ENCODE data around the gene FCER1G. TPM values are rescaled to one million over a fixed set of nuclear protein-coding genes. Genes with fewer than 3 reads are reported as not detected.

FCER1G gene
- total and polyA plus RNA-seq, 2 of the 8 experiments (the other 6 are each of a cell fraction or from before 2014, with no cell fraction given) = 1.6 TPM; not detected in 1

DNA sequence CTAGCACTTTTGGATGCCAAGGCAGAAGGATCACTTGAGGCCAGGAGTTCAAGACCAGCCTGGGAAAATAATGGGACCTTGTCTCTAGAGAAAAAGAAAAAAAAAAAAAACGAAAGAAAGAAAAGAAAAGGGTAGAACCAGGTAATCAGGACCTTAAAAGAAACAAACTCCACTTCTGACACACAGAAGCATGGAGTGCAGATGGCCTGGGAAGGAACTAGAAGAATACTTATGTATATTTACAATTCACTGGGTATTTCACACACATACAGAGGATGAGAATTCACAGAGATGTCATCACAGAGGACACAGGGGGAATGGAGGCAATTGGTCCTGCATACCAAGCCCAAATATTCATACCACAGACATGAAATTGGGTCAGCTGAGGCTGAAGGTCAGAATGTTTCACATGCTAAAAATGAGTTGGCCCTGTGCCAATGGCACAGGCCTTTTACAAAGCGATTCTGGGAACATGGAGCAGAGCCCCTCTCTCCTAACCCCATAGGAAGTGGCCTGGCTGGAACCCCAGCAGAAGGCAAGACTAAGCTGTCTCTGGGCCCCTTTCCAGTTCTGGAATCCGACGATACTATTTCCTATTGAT, 42.2 kb upstream of the FCER1G start:
- Histone ChIP-seq H4K91ac (replicated peaks; ENCODE audit: insufficient read length, low read length) (no peak overlapping the region), H3K4me1 (replicated peaks in 1 of 4; ENCODE audit: control insufficient read depth in 3 of 4, insufficient read depth in 4 of 4, low read length in 3 of 4) (peaks cover 0 to 9% (median under 1%) of the 10 kb centered on the region in 4 experiments; a peak in 2 of 7 replicates), H3K4me2 (ENCODE audit: insufficient read depth in 1 of 2, low read depth in 2 of 2, low read length in 2 of 2) (no peak overlapping the region), H3K4ac (replicated peaks; ENCODE audit: insufficient read length, low read depth, low read length) (no peak overlapping the region), H2BK120ac (replicated peaks; ENCODE audit: low read depth, low read length) (no peak overlapping the region), H2AK5ac (ENCODE audit: low read depth, low read length) (no peak overlapping the region), H2BK15ac (ENCODE audit: low read length) (no peak overlapping the region), H3K56ac (replicated peaks; ENCODE audit: insufficient read length, low read depth, low read length) (no peak overlapping the region), H3K9me3 (ENCODE audit: insufficient read depth in 2 of 2, low read depth in 1 of 2, low read length in 1 of 2) (no peaks in the 10 kb centered on the region), H2BK12ac (ENCODE audit: low read depth, low read length) (no peak overlapping the region), H4K8ac (ENCODE audit: extremely low read depth, insufficient read depth, low read length) (no peak overlapping the region), H3K14ac (ENCODE audit: insufficient read length) (no peak overlapping the region), H3K18ac (ENCODE audit: extremely low read depth, low read length) (no peak overlapping the region), H3K36me3 (ENCODE audit: control insufficient read depth in 2 of 4, insufficient read depth in 4 of 4, low read length in 3 of 4) (peaks cover 13 to 43% (median 35%) of the 10 kb centered on the region in 4 experiments), H3K23ac (ENCODE audit: insufficient read length) (no peak overlapping the region), H3K79me1 (ENCODE audit: low read depth, low read length) (peaks cover 4% of the 10 kb centered on the region), H3K27ac (ENCODE audit: low read depth, low read length) (no peak overlapping the region), H3K27me3 (replicated peaks in 1 of 4; ENCODE audit: control insufficient read depth in 3 of 4, extremely low read depth in 1 of 4, insufficient read depth in 3 of 4, low read length in 3 of 4) (no peaks in the 10 kb centered on the region), H3K79me2 (ENCODE audit: control insufficient read depth in 1 of 2, insufficient read depth in 2 of 2, low read length in 2 of 2) (peaks cover 0 to 4% of the 10 kb centered on the region in 2 experiments; a peak in 1 of 4 replicates), H2BK5ac (ENCODE audit: low read depth, low read length) (no peak overlapping the region), H2AFZ (ENCODE audit: low read length) (no peak overlapping the region), H3K9ac (replicated peaks in 1 of 4; ENCODE audit: extremely low read depth in 1 of 4, low read depth in 3 of 4, low read length in 3 of 4) (no peak overlapping the region), H4K5ac (ENCODE audit: insufficient read length, low read depth, low read length) (no peak overlapping the region), H2BK20ac (ENCODE audit: low read length) (no peak overlapping the region), H4K20me1 (replicated peaks in 1 of 2; ENCODE audit: control insufficient read depth in 1 of 2, insufficient read depth in 2 of 2, low read length in 2 of 2) (peaks cover 0 to 6% of the 10 kb centered on the region in 2 experiments), H3K23me2 (ENCODE audit: low read depth, low read length) (peaks cover 2% of the 10 kb centered on the region; the same call in 1 of the 2 replicates), H3K4me3 (ENCODE audit: extremely low read depth in 1 of 4, insufficient read depth in 2 of 4, low read depth in 3 of 4, low read length in 4 of 4) (no peak overlapping the region)
- FAIRE-seq (no peak), DNase-seq (ENCODE audit: low read depth in 1 of 2, low spot score in 2 of 2) (no peak)
- POLR2A ChIA-PET (ENCODE audit: partially characterized antibody) = no interaction called here
- WGBS, 2 experiments (ENCODE audit: extremely low coverage in 1 of 2, insufficient coverage in 1 of 2, insufficient read length in 1 of 2, insufficient replicate concordance in 2 of 2, low coverage in 1 of 2, low lambda C conversion rate in 2 of 2, missing lambda C conversion rate in 1 of 2) = 71% methylated on average over 4 of the region's 4 CpGs; no CpG with 5 or more reads in 1 of the 2 experiments
- CTCF ChIA-PET (ENCODE audit: partially characterized antibody) = interaction anchor here (0.6 to 1.2 kb wide), 4 partner anchors 21 to 76 kb away, joined by 3 to 6 read pairs (median 4); no protein-coding TSS in a partner anchor
- no peak for TF ChIP-seq SIN3A (conservative IDR thresholded peaks at IDR 0.05 in 1 of 2, IDR thresholded peaks at IDR 0.05 in 1 of 2; ENCODE audit: low read depth in 1 of 2, low read length in 2 of 2)
- no peak for TF ChIP-seq GABPA (IDR thresholded peaks at IDR 0.05; ENCODE audit: borderline replicate concordance, insufficient read depth, low read length)
- TF ChIP-seq KDM1A (IDR thresholded peaks at IDR 0.05; ENCODE audit: borderline replicate concordance, low read length) = no peak
- TF ChIP-seq SP2 (IDR thresholded peaks at IDR 0.05; ENCODE audit: low read length) = no peak
- no peak for TF ChIP-seq KDM4A (IDR thresholded peaks at IDR 0.05; ENCODE audit: low read depth, low read length, severe bottlenecking)
- no peak for TF ChIP-seq USF2 (IDR thresholded peaks at IDR 0.05; ENCODE audit: low read length)
- TF ChIP-seq TAF1 (IDR thresholded peaks at IDR 0.05; ENCODE audit: low read depth, low read length) = no peak
- TF ChIP-seq MAFK (IDR thresholded peaks at IDR 0.05; ENCODE audit: low read depth, low read length) = no peak
- TF ChIP-seq SRF (IDR thresholded peaks at IDR 0.05; ENCODE audit: low read depth, low read length) = no peak
- no peak for TF ChIP-seq BACH1 (IDR thresholded peaks at IDR 0.05; ENCODE audit: low read length)
- TF ChIP-seq EGR1 (IDR thresholded peaks at IDR 0.05; ENCODE audit: borderline replicate concordance, low read depth, low read length) = no peak
- TF ChIP-seq CHD1 (IDR thresholded peaks at IDR 0.05; ENCODE audit: low read depth, low read length) = no peak
- no peak for TF ChIP-seq RXRA (IDR thresholded peaks at IDR 0.05; ENCODE audit: insufficient read depth, low read depth, low read length)
